GM19193 (cell line): Measurements from ENCODE around the gene BICRA.

Experiments
- POLR2A ChIP-seq: IDR thresholded peaks from 4 replicates; pipeline ENCODE4 v1.6.1; 2011; ENCODE audit not compliant: insufficient read depth, insufficient read length; ENCODE audit errors: extremely low read depth

BICRA gene

DNA sequence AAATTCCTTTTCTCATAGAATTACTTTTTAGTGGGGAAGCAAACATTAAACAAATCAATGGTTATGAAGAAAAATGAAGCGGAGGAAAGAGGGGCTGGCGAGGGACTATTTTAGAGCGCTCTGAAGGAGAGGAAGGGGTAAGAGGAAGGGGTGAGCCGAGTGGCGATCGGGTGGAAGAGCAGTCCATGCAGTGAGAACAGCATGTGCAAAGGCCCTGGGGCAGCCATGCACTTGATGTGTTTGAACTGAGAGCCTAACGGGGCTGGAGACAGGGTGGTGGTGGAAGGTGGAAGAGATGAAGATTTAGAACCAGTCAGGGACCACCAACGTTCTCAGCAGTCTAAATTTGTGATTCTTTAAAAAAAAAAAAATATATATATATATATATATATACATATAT, 122.0 kb downstream of the BICRA start:
- TF ChIP-seq POLR2A: no peak

DNA sequence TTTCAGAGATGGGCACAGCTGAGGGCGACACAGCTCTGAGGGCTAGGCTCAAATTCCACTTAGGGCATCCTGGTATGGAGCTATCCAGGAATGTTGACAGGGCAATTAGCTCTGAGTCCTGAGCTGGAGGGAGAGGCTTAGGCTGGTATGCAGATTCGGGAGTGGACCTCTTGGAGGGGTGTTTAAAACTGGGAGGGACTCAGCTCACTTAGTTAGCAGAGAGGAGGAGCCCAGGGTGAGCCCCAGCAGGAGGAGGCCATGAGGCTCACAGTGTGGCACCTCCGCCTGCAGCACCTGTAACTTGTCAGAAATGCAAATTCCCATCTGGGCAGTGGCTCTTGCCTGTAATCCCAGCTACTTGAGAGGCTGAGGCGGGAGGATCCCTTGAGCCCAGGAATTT, 126.2 kb downstream of the BICRA start:
- TF ChIP-seq POLR2A: no peak

DNA sequence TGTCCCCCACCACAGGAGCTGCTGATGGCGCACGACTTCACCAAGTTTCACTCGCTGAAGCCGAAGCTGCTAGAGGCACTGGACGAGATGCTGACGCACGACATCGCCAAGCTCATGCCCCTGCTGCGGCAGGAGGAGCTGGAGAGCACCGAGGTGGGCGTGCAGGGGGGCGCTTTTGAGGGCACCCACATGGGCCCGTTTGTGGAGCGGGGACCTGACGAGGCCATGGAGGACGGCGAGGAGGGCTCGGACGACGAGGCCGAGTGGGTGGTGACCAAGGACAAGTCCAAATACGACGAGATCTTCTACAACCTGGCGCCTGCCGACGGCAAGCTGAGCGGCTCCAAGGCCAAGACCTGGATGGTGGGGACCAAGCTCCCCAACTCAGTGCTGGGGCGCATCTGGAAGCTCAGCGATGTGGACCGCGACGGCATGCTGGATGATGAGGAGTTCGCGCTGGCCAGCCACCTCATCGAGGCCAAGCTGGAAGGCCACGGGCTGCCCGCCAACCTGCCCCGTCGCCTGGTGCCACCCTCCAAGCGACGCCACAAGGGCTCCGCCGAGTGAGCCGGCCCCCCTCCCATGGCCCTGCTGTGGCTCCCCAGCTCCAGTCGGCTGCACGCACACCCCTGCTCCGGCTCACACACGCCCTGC, 132.1 kb downstream of the BICRA start:
- no peak for TF ChIP-seq POLR2A

DNA sequence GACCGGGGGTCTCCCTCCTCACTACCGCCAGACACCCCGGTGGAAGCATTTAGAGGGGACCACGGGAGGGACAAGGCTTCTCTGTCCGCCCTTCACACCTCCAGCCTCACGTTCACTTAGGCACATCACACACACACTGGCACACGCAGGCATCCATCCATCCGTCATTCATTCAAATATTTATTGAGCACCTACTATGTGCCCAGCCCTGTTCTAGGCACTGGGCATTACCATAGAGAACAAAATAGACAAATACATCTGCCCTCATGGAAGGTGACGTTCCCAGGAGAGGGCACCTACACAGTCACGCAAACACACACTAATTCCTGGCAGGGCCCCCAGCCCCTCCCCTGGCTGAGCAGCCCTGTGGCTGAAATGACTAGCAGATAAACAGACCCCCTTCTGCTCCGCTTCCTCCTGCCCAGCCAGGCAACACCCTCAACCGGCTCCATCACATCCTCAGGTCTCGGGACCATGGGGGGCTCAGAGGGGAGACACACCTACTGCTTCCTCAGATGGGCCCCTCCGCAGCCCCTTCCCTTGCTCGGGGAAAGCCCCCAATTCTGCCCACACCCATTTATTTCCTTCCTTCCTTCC, 132.7 kb downstream of the BICRA start:
- no peak for TF ChIP-seq POLR2A

DNA sequence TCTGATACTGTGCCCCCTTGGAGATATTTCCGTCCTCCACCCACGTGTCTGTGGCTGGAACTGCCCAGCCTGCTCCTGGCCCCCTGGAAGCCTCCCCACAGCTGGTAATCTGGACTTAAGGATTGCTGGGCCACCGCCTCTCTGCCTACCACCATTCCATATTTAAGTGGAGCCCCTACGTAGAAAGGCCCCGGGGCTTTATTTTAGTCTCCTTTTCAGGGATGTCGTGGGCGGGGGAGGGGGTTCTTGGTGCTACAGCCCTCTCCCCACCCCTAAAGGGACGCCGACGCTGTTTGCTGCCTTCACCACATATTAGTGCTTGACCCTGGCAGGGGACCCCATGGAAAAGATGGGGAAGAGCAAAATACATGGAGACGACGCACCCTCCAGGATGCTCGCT, 133.7 kb downstream of the BICRA start:
- no peak for TF ChIP-seq POLR2A

DNA sequence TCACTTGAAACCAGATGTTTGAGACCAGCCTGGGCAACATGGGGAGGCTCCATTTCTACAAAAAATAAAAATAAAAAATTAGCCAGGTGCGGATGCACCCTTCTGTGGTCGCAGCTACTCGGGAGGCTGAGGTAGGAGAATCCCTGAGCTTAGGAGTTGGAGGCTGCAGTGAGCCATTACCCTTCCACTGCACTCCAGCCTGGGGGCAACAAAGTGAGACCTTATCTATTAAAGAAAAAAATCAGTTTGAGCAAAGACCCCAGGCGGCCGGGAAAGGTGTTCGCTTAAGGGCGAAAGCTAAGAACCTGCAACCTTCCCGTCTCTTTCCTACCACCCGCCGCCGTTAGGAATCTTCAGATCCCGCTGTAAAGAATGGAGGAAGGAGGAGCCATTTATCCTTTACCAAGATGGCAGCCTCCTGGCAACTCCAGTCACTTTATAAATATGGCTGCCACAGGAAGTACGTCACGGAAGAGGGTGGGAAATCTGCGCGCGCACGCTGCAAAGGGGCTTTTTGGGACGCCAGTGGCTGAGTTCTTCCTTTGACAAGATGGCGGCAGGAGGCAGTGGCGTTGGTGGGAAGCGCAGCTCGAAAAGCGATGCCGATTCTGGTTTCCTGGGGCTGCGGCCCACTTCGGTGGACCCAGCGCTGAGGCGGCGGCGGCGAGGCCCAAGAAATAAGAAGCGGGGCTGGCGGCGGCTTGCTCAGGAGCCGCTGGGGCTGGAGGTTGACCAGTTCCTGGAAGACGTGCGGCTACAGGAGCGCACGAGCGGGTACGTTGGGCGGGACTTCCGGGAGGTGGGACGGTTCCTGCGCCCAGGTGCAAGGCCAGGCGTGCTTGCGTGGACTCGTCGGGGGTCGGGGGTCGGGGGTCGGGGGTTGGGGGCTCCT, 136.3 kb downstream of the BICRA start, which contains the start of gene NOP53:
TSS of gene NOP53 (plus strand) at position 537 of the 892 bp plus-strand sequence. CDS start at position 551, 14 bp downstream.
- TF ChIP-seq POLR2A: peak; percentile 97

DNA sequence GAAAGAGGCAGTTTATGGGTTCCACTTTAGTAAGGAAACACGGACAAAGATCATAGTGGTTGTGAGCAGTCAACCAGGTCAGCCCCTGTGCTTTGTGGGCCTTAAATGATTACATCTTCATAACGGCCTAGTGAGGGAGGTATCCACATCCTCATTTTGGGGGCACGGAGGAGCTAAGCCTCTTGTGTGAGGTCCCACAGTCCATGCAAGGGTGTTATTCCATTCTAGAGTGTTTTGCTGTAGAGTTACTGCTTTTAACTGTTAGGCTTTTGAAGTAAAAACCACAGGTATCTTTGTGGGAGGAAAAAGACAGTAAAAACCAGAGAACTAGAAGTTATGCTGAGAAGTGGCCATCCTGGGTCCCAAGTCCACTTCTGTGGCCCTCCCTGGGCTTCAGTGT, 140.4 kb downstream of the BICRA start:
- no peak for TF ChIP-seq POLR2A

DNA sequence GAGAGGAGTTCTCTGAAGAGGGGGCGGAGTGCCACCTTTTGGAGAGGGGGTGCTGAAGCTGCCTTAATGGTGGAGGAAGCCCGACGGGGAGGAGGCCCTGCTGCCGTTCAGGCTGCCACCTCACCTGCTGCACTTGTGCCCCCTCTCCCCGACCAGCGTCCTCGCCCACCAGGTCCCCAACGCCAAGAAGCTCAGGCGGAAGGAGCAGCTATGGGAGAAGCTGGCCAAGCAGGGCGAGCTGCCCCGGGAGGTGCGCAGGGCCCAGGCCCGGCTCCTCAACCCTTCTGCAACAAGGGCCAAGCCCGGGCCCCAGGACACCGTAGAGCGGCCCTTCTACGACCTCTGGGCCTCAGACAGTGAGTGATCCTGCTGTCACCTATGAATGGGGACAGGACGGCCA, 141.8 kb downstream of the BICRA start:
- no peak for TF ChIP-seq POLR2A

DNA sequence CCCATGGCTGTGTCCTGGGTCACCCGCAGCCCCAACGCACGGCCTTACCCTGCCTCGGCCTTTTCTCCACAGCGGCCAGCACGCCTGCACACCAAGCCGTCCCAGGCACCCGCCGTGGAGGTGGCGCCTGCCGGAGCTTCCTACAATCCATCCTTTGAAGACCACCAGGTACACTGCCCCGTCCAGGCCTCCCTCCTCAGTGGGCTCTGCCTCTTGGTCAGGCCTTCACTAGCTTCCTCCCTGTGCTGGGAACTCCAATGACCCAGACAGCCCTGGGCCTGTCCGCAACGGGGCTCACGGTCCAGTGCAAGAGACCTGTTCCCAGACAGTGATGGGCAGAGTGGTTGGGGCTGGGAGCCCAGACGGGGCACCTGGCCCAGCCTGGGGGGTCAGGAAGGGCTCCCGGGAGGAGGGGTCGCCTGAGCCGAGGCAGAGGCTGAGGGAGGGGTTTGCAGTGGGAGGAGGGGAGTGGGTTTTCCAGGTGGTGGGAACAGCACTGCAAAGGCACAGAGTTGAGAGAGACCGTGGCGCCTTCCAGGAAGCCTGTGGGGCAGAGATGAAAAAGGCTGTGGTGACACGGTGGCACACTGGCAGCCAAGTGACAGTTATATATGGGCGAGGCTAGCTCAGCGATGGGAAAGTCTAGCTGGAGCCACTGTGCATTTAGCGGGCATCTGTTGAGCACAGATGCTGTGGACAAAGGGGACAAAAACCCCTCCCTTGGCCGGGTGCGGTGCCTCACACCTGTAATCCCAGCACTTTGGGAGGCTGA, 143.7 kb downstream of the BICRA start:
- no peak for TF ChIP-seq POLR2A
